Smooth muscle cell (in vitro differentiated cells): ENCODE data around the gene COL4A4. TPM values are rescaled to one million over a fixed set of nuclear protein-coding genes. Genes with fewer than 3 reads are reported as not detected.

Experiments
- DNase-seq: peaks from one replicate; lab custom pipeline; 2025; ENCODE audit not compliant: unreplicated experiment; lab: John Stamatoyannopoulos, UW
- H2AFZ ChIP-seq: fragments of 200-600 bp; sonication (generic); 2 replicates; pipeline ENCODE4 v1.6.0; 2016; ENCODE audit warnings: antibody characterized with exemption, low read depth, mild to moderate bottlenecking
- H3F3A ChIP-seq: fragments of 200-600 bp; sonication (generic); 2 replicates; pipeline ENCODE4 v1.6.0; 2017; ENCODE audit warnings: antibody characterized with exemption, low read depth
- H3K27ac ChIP-seq: fragments of 200-600 bp; sonication (generic); 2 replicates; pipeline ENCODE4 v1.5.1; 2016; ENCODE audit warnings: low read depth, mild to moderate bottlenecking
- H3K27me3 ChIP-seq: fragments of 200-600 bp; sonication (generic); 2 replicates; pipeline ENCODE4 v1.6.1; 2016; ENCODE audit warnings: low read depth, mild to moderate bottlenecking
- H3K36me3 ChIP-seq: fragments of 200-600 bp; sonication (generic); 2 replicates; pipeline ENCODE4 v1.5.1; 2016; ENCODE audit warnings: low read depth
- H3K4me1 ChIP-seq: fragments of 200-600 bp; sonication (generic); 2 replicates; pipeline ENCODE4 v1.5.1; 2016; ENCODE audit warnings: low read depth
- H3K4me2 ChIP-seq: fragments of 200-600 bp; sonication (generic); 2 replicates; pipeline ENCODE4 v1.6.0; 2016; ENCODE audit warnings: mild to moderate bottlenecking
- H3K4me3 ChIP-seq: fragments of 200-600 bp; sonication (generic); 2 replicates; pipeline ENCODE4 v1.5.1; 2016; ENCODE audit warnings: mild to moderate bottlenecking
- H3K79me2 ChIP-seq: fragments of 200-600 bp; sonication (generic); 2 replicates; pipeline ENCODE4 v1.6.0; 2016; ENCODE audit warnings: low read depth, mild to moderate bottlenecking
- H3K9ac ChIP-seq: fragments of 200-600 bp; sonication (generic); 2 replicates; pipeline ENCODE4 v1.6.0; 2016; ENCODE audit warnings: low read depth
- H3K9me3 ChIP-seq: fragments of 200-600 bp; sonication (generic); replicated peaks from 2 replicates; pipeline ENCODE4 v1.5.1; 2016; ENCODE audit warnings: low read depth
- H4K20me1 ChIP-seq: fragments of 200-600 bp; sonication (generic); 2 replicates; pipeline ENCODE4 v1.6.0; 2016; ENCODE audit warnings: low read depth
- whole genome bisulfite sequencing: methylation state at CpG from one replicate; pipeline ENCODE4 v1.1.7; 2016; ENCODE audit warnings: low lambda C conversion rate; 5-methylcytosine and 5-hydroxymethylcytosine counted together
- polyA plus RNA-seq: library from polyadenylated mRNA; unstranded; fragments of >200 nt; fragmentation: Nextera tagmentation; extraction: Ambion mirVana; gene quantifications from 2 replicates; pipeline ENCODE4 v1.2.1, GENCODE V29; 2016
- small RNA-seq: library from RNA; depleted of rRNA; stranded (forward); fragments of <200 nt; gene quantifications from one replicate; pipeline ENCODE3, GENCODE V24; 2014
- total RNA-seq: library from RNA; depleted of rRNA; stranded (reverse); fragments of >200 nt; gene quantifications from 2 replicates; pipeline ENCODE4 v1.2.3, GENCODE V29; 2014
- TF ChIP-seq, protein P1 (sequence below): fragments of 200-600 bp; sonication (generic); IDR thresholded peaks from 2 replicates; pipeline ENCODE4 v1.5.1; 2017; ENCODE audit warnings: borderline replicate concordance, mild to moderate bottlenecking, antibody characterized with exemption; ENCODE audit not compliant: insufficient read depth, poor library complexity, severe bottlenecking

Gene COL4A4
- total and polyA plus RNA-seq, 2 experiments from 2014 or later: under 0.01 to 0.05 TPM

DNA sequence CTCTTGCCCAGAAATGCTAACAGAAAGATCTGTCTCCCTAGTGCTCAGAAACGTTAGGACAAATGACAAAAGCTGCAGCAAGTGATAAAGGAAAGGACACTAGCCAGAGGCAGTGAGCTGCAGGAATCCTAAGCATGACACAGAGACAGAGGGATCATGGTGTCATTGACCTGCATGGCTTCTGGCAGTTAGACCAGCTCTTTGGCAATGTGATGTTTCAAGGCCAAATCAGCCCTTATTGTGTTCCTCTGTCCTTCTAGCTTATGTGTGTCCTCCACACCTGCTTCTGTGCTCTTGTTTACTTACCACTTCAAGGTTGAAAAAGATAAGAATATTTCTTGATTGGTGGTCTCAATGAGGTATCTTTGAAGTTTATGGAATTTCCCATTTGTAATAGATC lies 207.3 kb downstream of the COL4A4 start:
- Histone ChIP-seq H3K4me2 (no peak overlapping the region), H3K27me3 (no peaks in the 10 kb centered on the region), H3K36me3 (peaks cover 7% of the 10 kb centered on the region), H3K9ac (no peak overlapping the region), H3K79me2 (no peaks in the 10 kb centered on the region), H2AFZ (no peak overlapping the region), H3K4me3 (no peak overlapping the region), H4K20me1 (no peaks in the 10 kb centered on the region), H3K9me3 (no peaks in the 10 kb centered on the region), H3F3A (no peaks in the 10 kb centered on the region), H3K27ac (no peak overlapping the region), H3K4me1 (no peaks in the 10 kb centered on the region)
- WGBS: 23% methylated on average over 1 of the region's 1 CpG
- TF ChIP-seq, protein P1, sequence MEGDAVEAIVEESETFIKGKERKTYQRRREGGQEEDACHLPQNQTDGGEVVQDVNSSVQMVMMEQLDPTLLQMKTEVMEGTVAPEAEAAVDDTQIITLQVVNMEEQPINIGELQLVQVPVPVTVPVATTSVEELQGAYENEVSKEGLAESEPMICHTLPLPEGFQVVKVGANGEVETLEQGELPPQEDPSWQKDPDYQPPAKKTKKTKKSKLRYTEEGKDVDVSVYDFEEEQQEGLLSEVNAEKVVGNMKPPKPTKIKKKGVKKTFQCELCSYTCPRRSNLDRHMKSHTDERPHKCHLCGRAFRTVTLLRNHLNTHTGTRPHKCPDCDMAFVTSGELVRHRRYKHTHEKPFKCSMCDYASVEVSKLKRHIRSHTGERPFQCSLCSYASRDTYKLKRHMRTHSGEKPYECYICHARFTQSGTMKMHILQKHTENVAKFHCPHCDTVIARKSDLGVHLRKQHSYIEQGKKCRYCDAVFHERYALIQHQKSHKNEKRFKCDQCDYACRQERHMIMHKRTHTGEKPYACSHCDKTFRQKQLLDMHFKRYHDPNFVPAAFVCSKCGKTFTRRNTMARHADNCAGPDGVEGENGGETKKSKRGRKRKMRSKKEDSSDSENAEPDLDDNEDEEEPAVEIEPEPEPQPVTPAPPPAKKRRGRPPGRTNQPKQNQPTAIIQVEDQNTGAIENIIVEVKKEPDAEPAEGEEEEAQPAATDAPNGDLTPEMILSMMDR: no peak
- DNase-seq: no peak

- Histone ChIP-seq H3K9me3 (no peaks in the 10 kb centered on the region), H3K4me1 (no peaks in the 10 kb centered on the region), H3K79me2 (no peaks in the 10 kb centered on the region), H4K20me1 (no peaks in the 10 kb centered on the region), H3K36me3 (no peaks in the 10 kb centered on the region), H3F3A (no peaks in the 10 kb centered on the region), H3K4me3 (no peak overlapping the region), H2AFZ (no peak overlapping the region), H3K4me2 (no peak overlapping the region), H3K9ac (no peak overlapping the region), H3K27me3 (no peaks in the 10 kb centered on the region), H3K27ac (no peak overlapping the region)
- no peak for DNase-seq
- TF ChIP-seq, protein P1: no peak
- 95% methylated on average over 6 of the region's 6 CpGs for WGBS
These were observed 210.2 kb downstream of the COL4A4 start for GRCh38 chr2:226953826-226954225.

DNA sequence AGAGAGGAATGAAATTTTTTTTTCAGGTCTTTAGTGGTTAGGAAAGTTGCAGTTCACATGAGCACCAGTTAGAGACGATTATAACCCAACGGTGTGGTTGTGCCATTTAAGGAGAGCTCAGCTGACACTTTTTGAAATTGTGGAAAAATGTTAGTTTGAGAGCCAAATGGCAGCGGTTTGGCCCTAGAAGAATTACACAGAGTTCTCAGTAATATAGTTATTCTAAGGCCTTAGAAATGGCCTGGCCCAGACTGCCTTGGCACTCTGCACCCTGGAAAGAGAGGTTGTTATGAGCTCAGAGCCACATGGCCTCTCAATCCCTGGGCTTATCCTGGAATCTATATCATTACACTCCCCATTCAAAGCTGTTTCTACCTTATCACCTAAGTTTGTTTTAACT lies 210.8 kb downstream of the COL4A4 start:
- Histone ChIP-seq H3K9ac (no peak overlapping the region), H3F3A (no peaks in the 10 kb centered on the region), H3K4me1 (no peaks in the 10 kb centered on the region), H3K9me3 (no peaks in the 10 kb centered on the region), H3K36me3 (no peaks in the 10 kb centered on the region), H3K79me2 (no peaks in the 10 kb centered on the region), H3K4me3 (no peak overlapping the region), H2AFZ (no peak overlapping the region), H3K4me2 (no peak overlapping the region), H3K27ac (no peak overlapping the region), H3K27me3 (no peaks in the 10 kb centered on the region), H4K20me1 (no peaks in the 10 kb centered on the region)
- TF ChIP-seq, protein P1: no peak
- WGBS: 93% methylated on average over 3 of the region's 3 CpGs
- no peak for DNase-seq

Small RNA genes within 50 kb of the gene (small RNA-seq; reads per million reads assigned to genes)
- gene RF00554: not detected

Other genes starting within 250 kb of the COL4A4 start
- not detected in 2 replicates for gene COL4A3, start 419 bp upstream of the COL4A4 start, total RNA-seq
- not detected in 2 replicates for gene COL4A3, start 419 bp upstream of the COL4A4 start, polyA plus RNA-seq
- 119 and 121 TPM in 2 replicates for gene MFF, start 161.0 kb upstream of the COL4A4 start, total RNA-seq
- 94.6 and 106 TPM in 2 replicates for gene MFF, start 161.0 kb upstream of the COL4A4 start, polyA plus RNA-seq
- gene TM4SF20, start 215.1 kb upstream of the COL4A4 start, total RNA-seq: not detected in 2 replicates
- gene TM4SF20, start 215.1 kb upstream of the COL4A4 start, polyA plus RNA-seq: not detected in 2 replicates
- not detected in 2 replicates for gene SCYGR1, start 223.7 kb upstream of the COL4A4 start, total RNA-seq
- gene SCYGR1, start 223.7 kb upstream of the COL4A4 start, polyA plus RNA-seq: not detected in 2 replicates